Keratinocyte (primary cell): ENCODE data around the gene SHISAL2B.

ENCODE experiments used
- CTCF ChIP-seq, 3 experiments: IDR thresholded peaks in 1 of 3; conservative IDR thresholded peaks in 1 of 3; optimal IDR thresholded peaks in 1 of 3; 2 replicates in 2 of 3; 3 replicates in 1 of 3; pipeline versions ENCODE3 to v1.5.1; 2011; ENCODE audit warnings: low read length in 3 of 3, mild to moderate bottlenecking in 3 of 3, moderate library complexity in 2 of 3, control low read depth in 1 of 3, inconsistent platforms in 1 of 3; ENCODE audit not compliant: insufficient read depth in 2 of 3; ENCODE audit errors: extremely low read depth in 1 of 3
- EZH2 ChIP-seq: IDR thresholded peaks from one replicate; pipeline ENCODE4 v1.6.1; 2012; ENCODE audit warnings: inconsistent platforms, mild to moderate bottlenecking, low read length, moderate library complexity

- TF ChIP-seq CTCF (optimal IDR thresholded peaks at IDR 0.05 in 1 of 3, IDR thresholded peaks at IDR 0.05 in 1 of 3, conservative IDR thresholded peaks at IDR 0.05 in 1 of 3; ENCODE audit: extremely low read depth in 1 of 3, insufficient read depth in 2 of 3, low read length in 3 of 3) (no peak), EZH2 (no peak)
Measured at GRCh38 chr5:64670277-64670676, 20.0 kb upstream of the SHISAL2B start.
